Measurements from ENCODE around the gene TRAPPC2B.
"Not testable (repeated sequence)": the region's sequence is repeated elsewhere in the genome, so short reads cannot be mapped to it uniquely, and the experiment has no call there.

TRAPPC2B gene

GRCh38 chr19:57374179-57374578 lies 10.8 kb downstream of the TRAPPC2B start:
- in situ Hi-C loops (cut with MboI; ENCODE audit: low sequenced_read_pairs) = no loop called here

- in situ Hi-C loops (cut with MboI; ENCODE audit: low sequenced_read_pairs) = not testable (repeated sequence)
Measured at GRCh38 chr19:57374647-57375046, 11.3 kb downstream of the TRAPPC2B start.

- in situ Hi-C loops (cut with MboI; ENCODE audit: low sequenced_read_pairs) = no loop called here
Measured at GRCh38 chr19:57376151-57376550, 12.8 kb downstream of the TRAPPC2B start.

GRCh38 chr19:57377498-57378146 lies 14.3 kb downstream of the TRAPPC2B start:
- in situ Hi-C loops (cut with MboI; ENCODE audit: low sequenced_read_pairs) = no loop called here

GRCh38 chr19:57380923-57381322 lies 17.6 kb downstream of the TRAPPC2B start:
- in situ Hi-C loops (cut with MboI; ENCODE audit: low sequenced_read_pairs) = no loop called here

GRCh38 chr19:57382806-57383488 lies 19.6 kb downstream of the TRAPPC2B start:
- in situ Hi-C loops (cut with MboI; ENCODE audit: low sequenced_read_pairs) = no loop called here

GRCh38 chr19:57389194-57389729 lies 25.9 kb downstream of the TRAPPC2B start:
- in situ Hi-C loops (cut with MboI; ENCODE audit: low sequenced_read_pairs) = no loop called here

- in situ Hi-C loops (cut with MboI; ENCODE audit: low sequenced_read_pairs) = no loop called here
Measured at GRCh38 chr19:57389730-57390598, 26.6 kb downstream of the TRAPPC2B start, which contains the start of gene ZNF548. TSS of gene ZNF548 (plus strand) at chr19:57389854. CDS start at chr19:57390100, 246 bp downstream.

GRCh38 chr19:57395710-57396109 lies 32.4 kb downstream of the TRAPPC2B start:
- in situ Hi-C loops (cut with MboI; ENCODE audit: low sequenced_read_pairs) = no loop called here

- in situ Hi-C loops (cut with MboI; ENCODE audit: low sequenced_read_pairs) = no loop called here
Measured at GRCh38 chr19:57398868-57399267, 35.5 kb downstream of the TRAPPC2B start.

GRCh38 chr19:57403737-57404563 lies 40.6 kb downstream of the TRAPPC2B start:
- in situ Hi-C loops (cut with MboI; ENCODE audit: low sequenced_read_pairs) = no loop called here

- in situ Hi-C loops (cut with MboI; ENCODE audit: low sequenced_read_pairs) = no loop called here
Measured at GRCh38 chr19:57406516-57407123, 43.3 kb downstream of the TRAPPC2B start.

- in situ Hi-C loops (cut with MboI; ENCODE audit: low sequenced_read_pairs) = no loop called here
Measured at GRCh38 chr19:57410877-57411671, 47.7 kb downstream of the TRAPPC2B start, which contains the start of gene ZNF17. TSS of gene ZNF17 (plus strand) at chr19:57411161. CDS start at chr19:57413616, 2,455 bp downstream.
